GM21528 (cell line): ENCODE results near the gene HIVEP3.

ENCODE experiments used
- ATAC-seq: cut with Tn5 transposase; IDR thresholded peaks from one replicate; pipeline ENCODE4 v1.9.1; 2021; ENCODE audit warnings: mild to moderate bottlenecking, moderate library complexity; ENCODE audit not compliant: unreplicated experiment, low FRiP score

HIVEP3 gene

GRCh38 chr1:41532206-41532975, 386.3 kb downstream of the HIVEP3 start:
- no peak for ATAC-seq

DNA sequence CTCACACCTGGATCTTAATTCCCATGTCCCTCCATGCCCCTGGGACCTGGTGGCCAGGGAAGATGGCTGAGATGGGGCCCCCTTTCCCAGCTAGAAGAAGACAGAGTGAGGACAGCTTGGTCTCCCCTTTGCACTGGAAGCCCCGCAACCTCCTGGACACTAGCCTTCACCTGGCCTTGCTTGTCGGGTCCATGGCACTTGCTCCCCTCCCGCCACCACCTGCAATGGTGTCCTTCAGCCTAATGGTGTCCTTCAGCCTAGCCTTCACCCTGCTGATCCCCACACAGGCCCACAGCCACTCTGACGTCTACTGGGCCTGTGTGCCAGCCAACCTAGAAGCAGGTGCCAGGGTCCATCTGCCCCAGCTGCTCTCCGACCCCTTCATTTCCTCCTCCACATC, 388.3 kb downstream of the HIVEP3 start:
- ATAC-seq, result no peak

GRCh38 chr1:41529621-41530395, 388.9 kb downstream of the HIVEP3 start:
- ATAC-seq, result no peak

GRCh38 chr1:41528726-41529605, 389.8 kb downstream of the HIVEP3 start:
- no peak for ATAC-seq

- ATAC-seq, result no peak
Observed at GRCh38 chr1:41528106-41528505, 390.6 kb downstream of the HIVEP3 start.

DNA sequence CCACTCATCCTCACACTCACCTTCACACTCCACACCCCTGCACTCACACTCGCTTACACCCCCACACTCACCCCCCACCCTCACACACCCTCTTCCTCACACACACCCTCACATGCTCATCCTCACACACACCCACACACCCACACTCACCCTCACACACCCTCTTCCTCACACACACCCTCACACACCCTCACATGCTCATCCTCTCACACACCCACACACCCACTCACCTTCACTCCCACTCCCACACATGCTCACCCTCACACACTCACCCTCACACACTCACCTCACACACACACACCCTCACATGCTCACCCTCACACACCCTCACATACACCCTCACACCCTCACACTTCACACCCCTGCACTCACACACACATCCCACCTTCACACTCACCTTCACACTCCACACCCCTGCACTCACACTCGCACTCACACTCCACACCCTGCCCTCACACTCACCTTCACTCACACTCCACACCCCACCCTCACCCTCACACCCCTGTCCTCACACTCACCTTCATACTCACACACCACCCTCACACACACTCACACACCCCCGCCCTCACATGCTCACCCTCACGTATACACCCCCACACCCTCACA, 391.7 kb downstream of the HIVEP3 start:
- no peak for ATAC-seq

- no peak for ATAC-seq
Observed at GRCh38 chr1:41525891-41526587, 392.7 kb downstream of the HIVEP3 start.

- ATAC-seq, result no peak
Observed at GRCh38 chr1:41524676-41525675, 393.7 kb downstream of the HIVEP3 start.

- ATAC-seq, result no peak
Observed at GRCh38 chr1:41523949-41524675, 394.6 kb downstream of the HIVEP3 start.

GRCh38 chr1:41523071-41523470, 395.7 kb downstream of the HIVEP3 start:
- no peak for ATAC-seq

DNA sequence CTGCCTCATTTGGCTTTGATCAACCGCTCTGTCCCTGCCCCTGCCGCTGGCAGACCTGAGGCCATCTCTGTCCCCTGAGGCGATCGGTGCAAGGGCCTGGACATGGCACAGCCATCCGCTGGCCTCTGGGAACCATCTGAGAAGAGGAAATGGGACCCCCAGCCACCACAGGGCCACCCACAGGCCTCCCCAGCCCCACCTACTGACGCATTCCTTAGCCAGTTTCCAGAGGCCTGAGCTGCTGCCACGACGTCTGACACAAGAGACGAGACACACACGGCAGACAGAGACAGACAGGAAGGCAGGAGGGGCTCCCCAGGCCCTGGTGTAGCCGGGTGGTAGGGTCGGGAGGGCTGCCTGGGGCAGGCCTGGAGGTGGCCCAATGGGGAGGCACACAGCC, 397.0 kb downstream of the HIVEP3 start:
- ATAC-seq, result no peak

- ATAC-seq, result no peak
Observed at GRCh38 chr1:41520951-41521752, 397.6 kb downstream of the HIVEP3 start.

DNA sequence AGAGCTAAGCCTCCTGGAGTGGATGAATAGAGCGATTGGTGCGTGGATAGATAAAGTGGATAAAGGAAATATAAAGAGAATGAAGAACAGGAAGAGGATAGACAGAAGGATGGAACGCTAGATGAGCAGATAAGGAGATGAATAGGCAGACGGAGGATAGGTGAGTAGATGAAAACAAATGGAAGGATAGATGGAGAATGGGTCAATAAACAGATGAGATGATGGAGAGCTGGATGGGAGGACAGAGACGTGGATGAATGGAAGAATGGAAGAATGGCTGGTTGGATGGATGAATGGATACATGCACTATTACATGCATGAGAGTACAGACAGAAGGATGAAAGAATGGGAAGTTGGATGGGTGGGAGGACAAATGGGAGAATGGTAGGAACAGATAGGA, 399.1 kb downstream of the HIVEP3 start:
- no peak for ATAC-seq

- ATAC-seq, result no peak
Observed at GRCh38 chr1:41518471-41518870, 400.3 kb downstream of the HIVEP3 start.

DNA sequence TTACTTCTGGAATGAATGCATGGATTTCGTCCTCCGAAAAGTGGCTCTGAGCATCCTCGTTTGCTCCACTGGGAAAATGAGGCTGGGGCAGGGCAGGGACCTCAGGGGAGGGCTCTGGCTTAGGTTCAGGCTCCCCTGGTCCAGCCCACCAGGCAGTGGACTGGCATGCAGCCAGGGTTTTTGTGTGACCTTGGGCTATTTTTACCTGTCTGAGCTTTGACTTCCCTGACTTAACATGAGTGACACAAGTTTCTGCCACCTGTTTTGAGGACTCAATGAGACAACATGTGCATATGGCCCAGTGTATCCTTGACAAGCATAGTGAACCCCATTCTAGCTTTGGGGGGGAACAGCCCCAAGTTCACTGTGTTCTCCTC, 401.7 kb downstream of the HIVEP3 start:
- ATAC-seq, result no peak

DNA sequence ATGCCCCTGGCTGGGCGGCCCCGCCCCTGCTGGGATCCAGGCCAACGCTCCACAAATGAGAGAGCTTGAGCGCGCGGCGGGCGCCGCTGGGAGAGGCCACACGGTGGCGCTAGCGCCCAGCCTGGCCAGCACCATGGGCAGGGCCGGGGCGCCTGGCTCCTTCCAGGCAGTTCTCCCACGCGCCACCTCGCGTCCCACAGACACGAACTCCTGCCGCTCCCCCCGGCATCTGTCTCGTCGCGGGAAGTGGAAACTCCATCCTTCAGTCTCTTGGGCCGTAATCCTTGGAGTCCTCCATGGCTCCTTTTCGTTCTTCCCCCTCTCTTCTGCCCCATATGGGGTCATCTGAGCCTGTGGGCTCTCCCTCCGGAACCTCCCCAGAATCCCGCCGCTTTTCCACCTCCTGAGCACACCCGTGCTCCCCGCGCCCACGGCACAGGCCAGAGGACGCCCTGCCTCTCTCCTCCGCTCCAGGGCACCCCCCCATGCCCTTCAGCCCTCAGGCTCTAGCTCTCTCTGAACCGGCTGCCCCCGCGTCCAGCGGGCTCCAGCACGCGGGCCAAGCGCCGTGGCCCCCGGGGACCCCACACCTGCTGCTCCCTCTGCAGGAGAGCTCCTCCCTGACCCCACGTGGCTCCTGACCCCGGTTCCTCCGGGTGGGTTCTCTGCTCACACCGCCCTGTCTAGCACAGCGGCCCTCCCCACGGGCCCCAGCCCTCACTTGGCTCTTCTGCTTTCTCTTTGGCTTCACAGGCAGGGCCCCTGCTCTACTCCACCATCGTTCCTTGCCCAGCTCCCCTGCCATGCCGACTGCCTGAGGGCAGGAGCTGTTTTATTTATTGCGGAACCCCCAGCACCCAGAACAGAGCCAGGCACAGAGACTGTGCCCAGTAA, 402.3 kb downstream of the HIVEP3 start:
- no peak for ATAC-seq
